ENCODE results near the gene GALNT10.

DNA sequence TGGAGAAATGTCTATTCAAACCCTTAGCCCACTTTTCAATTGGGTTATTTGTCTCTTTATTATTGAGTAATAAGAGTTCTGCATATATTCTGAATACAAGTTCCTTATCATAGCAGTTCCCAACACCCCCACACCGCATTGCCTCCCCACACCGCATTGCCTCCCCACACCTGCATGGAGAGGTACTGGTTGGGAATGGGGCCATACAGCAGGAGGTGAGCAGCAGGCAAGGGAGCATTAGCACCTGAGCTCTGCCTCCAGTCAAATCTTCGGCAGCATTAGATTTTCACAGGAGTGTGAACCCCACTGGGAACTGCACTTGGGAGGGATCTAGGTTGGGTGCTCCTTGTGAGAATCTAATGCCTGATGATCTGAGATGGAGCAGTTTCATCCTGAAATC is 244.7 kb downstream of the GALNT10 start:
- TF ChIP-seq EP300 (IDR thresholded peaks at IDR 0.05) = no peak
- no peak for TF ChIP-seq CTCF (IDR thresholded peaks at IDR 0.05)
- TF ChIP-seq POLR2A (IDR thresholded peaks at IDR 0.05) = no peak
- TF ChIP-seq POLR2AphosphoS5 (IDR thresholded peaks at IDR 0.05) = no peak

Measured in stomach (tissue), 4 donors.